WI38 (cell line): Measurements from ENCODE around the gene SERPINB1.

Experiments
- H3K4me3 ChIP-seq: 2 replicates; pipeline ENCODE4 v1.5.1; 2011; ENCODE audit warnings: low read depth, mild to moderate bottlenecking, control low read depth, low read length
- CTCF ChIP-seq: IDR thresholded peaks from 2 replicates; pipeline ENCODE4 v1.5.1; 2012; ENCODE audit warnings: low read depth, mild to moderate bottlenecking, control low read depth, low read length

The SERPINB1 gene

GRCh38 chr6:2857580-2858337 is 16.1 kb upstream of the SERPINB1 start:
- TF ChIP-seq CTCF: no peak
- H3K4me3 ChIP-seq: no peak overlapping the region

- no peak for TF ChIP-seq CTCF
- H3K4me3 ChIP-seq: no peak overlapping the region
These were observed 15.5 kb upstream of the SERPINB1 start for GRCh38 chr6:2857185-2857579.

- TF ChIP-seq CTCF: no peak
- no peak overlapping the region for H3K4me3 ChIP-seq
These were observed 13.4 kb upstream of the SERPINB1 start for GRCh38 chr6:2855061-2855519.

GRCh38 chr6:2854396-2854982 is 12.8 kb upstream of the SERPINB1 start:
- TF ChIP-seq CTCF: peak; percentile 10; the same call in 1 of the 2 replicates
- peak overlapping the region; percentile 53 for H3K4me3 ChIP-seq

GRCh38 chr6:2853769-2854395 is 12.2 kb upstream of the SERPINB1 start:
- no peak for TF ChIP-seq CTCF

GRCh38 chr6:2853378-2853768 is 11.7 kb upstream of the SERPINB1 start:
- H3K4me3 ChIP-seq: peak overlapping the region; percentile 53

More at GRCh38 chr6:2853769-2854395, 12.2 kb upstream of the SERPINB1 start:
- peak overlapping the region; percentile 53 for H3K4me3 ChIP-seq

GRCh38 chr6:2852921-2853322 is 11.3 kb upstream of the SERPINB1 start:
- TF ChIP-seq CTCF: no peak
- no peak overlapping the region for H3K4me3 ChIP-seq
